ENCODE results near the gene TMED10. TPM values are rescaled to one million over a fixed set of nuclear protein-coding genes. Genes with fewer than 3 reads are reported as not detected.
"Not testable (repeated sequence)": the region's sequence is repeated elsewhere in the genome, so short reads cannot be mapped to it uniquely, and the experiment has no call there.

Gene TMED10
- total RNA-seq, 2 donors from 2014 or later, result 271 to 327 TPM

DNA sequence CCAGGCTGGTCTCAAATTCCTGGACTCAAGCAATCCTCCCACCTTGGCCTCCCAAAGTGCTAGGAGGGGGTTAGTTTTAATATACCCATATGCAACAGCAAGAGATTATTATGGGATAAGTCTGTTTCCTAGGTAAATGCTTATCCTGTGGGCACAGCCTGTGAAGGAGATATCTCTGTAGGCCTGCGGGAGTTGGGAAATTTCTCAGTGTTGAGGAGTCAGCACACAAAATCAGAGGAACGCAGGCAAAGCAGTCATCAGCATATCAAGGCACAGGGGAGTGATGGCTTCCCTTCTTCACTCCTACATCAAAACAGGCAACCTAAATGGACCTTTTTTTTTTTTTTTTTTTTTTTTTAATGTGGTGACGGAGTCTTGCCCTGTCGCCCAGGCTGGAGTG, 20.9 kb upstream of the TMED10 start:
- DNase-seq, result no peak
- peak in 1 of 2 donors; percentile 77 for ATAC-seq
- intact Hi-C loops (cut with DNase I), result no loop called here

DNA sequence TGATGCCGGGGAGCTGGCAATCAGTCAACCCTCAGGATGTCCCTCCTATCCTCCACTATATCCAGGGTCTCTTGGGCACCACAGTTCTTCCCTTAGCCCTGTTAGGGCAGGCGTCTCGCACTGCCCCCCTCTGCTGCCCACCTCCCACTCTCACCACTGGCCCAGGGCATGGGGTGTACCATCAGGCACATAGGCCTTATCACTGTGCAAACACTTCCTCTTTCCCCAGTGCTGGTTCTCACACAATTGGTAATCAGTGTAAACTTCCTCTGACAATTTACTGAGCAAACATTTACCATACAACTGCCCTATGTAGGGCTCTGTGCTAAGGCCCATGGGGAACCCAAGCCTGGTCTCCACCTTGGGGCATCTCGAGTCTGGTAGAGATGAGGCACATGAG, 20.1 kb upstream of the TMED10 start:
- intact Hi-C loops (cut with DNase I), result no loop called here
- DNase-seq, result no peak
- ATAC-seq, result peak; percentile 28 to 41

- DNase-seq (no peak), ATAC-seq (no peak)
- intact Hi-C loops (cut with DNase I), result no loop called here
These were observed 19.7 kb upstream of the TMED10 start for GRCh38 chr14:75196064-75196463.

GRCh38 chr14:75191100-75191499, 14.7 kb upstream of the TMED10 start:
- intact Hi-C loops (cut with DNase I), result no loop called here
- DNase-seq (no peak), ATAC-seq (no peak)

DNA sequence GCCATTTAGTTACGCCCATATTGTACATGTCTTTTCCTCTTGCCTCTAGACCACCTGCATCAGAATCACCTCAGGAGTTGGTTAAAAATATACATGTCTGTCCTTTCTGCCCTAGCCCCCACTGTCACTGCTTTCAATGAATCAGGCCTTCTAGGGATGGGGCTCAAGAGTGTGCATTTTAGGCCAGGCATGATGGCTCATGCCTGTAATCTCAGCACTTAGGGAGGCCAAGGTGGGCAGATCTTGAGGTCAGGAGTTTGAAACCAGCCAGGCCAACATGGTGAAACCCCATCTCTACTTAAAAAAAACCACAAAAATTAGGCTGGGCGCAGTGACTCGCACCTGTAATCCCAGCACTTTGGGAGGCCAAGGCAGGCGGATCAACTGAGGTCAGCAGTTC, 13.6 kb upstream of the TMED10 start:
- no peak for DNase-seq
- intact Hi-C loops (cut with DNase I), result no loop called here
- ATAC-seq, result no peak

- intact Hi-C loops (cut with DNase I), result no loop called here
- DNase-seq (no peak), ATAC-seq (peak; percentile 72 to 73)
These were observed 12.3 kb upstream of the TMED10 start for GRCh38 chr14:75188520-75189268.

- intact Hi-C loops (cut with DNase I), result no loop called here
- ATAC-seq (no peak), DNase-seq (no peak)
These were observed 11.7 kb upstream of the TMED10 start for GRCh38 chr14:75188086-75188485.

GRCh38 chr14:75186953-75187352, 10.5 kb upstream of the TMED10 start:
- ATAC-seq (no peak), DNase-seq (no peak)
- intact Hi-C loops (cut with DNase I), result no loop called here

GRCh38 chr14:75185251-75186040, 9.0 kb upstream of the TMED10 start:
- ATAC-seq, result no peak
- intact Hi-C loops (cut with DNase I), result no loop called here

DNA sequence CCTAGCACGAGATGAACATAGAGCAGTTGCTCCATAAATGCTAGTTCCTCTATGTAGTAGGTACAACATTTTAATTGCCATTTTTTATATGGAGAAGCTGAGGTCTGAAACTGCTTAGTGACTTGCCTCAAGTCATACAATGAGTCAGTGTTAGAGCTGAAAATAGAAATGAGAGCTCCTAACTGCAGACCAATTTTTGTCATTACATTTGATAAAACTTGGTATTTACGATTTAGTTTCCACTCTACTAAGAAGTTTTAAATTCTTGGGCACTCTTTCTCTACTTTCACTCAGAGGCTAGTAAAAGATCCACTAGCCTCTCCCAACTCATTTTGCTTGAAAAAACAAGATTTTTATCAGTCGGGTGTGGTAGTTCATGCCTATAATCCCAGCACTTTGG, 8.1 kb upstream of the TMED10 start:
- ATAC-seq (peak in 1 of 2 donors; percentile 33), DNase-seq (no peak)
- intact Hi-C loops (cut with DNase I), result no loop called here

More at GRCh38 chr14:75185251-75186040, 9.0 kb upstream of the TMED10 start:
- DNase-seq, result no peak

GRCh38 chr14:75184039-75184438, 7.6 kb upstream of the TMED10 start:
- DNase-seq, result no peak
- intact Hi-C loops (cut with DNase I), result no loop called here
- no peak for ATAC-seq

- no peak for DNase-seq
- intact Hi-C loops (cut with DNase I), result no loop called here
- peak in 1 of 2 donors; percentile 18 for ATAC-seq
These were observed 6.8 kb upstream of the TMED10 start for GRCh38 chr14:75183225-75183624.

GRCh38 chr14:75182821-75183220, 6.4 kb upstream of the TMED10 start:
- intact Hi-C loops (cut with DNase I), result no loop called here
- no peak for DNase-seq
- peak; percentile 42 to 67 for ATAC-seq

DNA sequence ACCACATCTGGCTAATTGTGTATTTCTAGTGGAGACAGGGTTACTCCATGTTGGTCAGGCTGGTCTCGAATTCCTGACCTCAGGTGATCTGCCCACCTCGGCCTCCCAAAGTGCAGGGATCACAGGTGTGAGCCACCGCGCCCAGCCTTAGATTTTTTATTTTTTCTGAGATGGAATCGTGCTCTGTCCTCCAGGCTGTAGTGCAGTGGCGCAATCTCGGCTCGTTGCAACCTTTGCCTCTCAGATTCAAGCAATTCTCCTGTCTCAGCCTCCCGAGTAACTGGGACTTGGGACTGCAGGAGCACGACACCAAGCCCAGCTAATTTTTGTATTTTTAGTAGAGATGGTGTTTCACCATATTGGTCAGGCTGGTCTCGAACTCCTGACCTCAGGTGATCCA, 5.8 kb upstream of the TMED10 start:
- DNase-seq; ATAC-seq; intact Hi-C loops (cut with DNase I): not testable (repeated sequence)

DNA sequence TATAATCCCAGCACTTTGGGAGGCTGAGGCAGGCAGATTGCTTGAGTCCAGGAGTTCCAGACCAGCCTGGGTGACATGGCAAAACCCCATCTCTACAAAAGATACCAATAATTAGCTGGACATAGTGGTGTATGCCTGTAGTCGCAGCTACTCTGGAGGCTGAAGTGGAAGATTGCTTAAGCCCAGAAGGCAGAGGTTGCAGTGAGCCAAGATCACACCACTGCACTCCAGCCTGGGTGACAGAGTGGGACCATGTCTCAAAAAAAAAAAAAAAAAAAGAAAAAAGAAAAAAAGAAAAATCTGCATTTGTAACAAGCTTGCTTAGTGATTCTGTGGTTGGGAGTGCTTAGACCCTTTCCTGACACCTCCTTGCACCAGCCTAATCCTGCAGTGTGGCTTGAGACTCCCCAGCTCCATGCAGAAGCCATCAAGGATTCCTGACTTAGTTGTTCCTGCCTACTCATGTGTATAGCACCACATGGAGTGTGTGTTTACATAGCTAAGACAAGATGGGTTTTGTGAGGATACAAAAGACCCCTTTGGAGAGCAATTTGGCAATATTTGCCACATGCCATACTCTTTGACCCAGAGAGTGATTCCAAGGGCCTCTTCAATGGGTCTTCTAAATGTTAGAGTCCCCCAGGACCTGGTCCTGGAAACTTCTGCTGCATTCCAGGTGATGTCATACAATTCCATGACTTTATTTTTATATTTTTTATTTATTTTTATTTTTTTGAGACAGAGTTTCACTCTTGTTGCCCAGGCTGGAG, 5.1 kb upstream of the TMED10 start:
- intact Hi-C loops (cut with DNase I), result no loop called here
- DNase-seq, result no peak
- ATAC-seq, result no peak

GRCh38 chr14:75175677-75176141, 703 bp downstream of the TMED10 start:
- intact Hi-C loops (cut with DNase I), result loop anchor here in 1 of 2 donors (5.0 to 10.0 kb wide), 2 partner anchors 59 to 102 kb away; partner anchors contain the start of gene FOS
- ATAC-seq (no peak), DNase-seq (no peak)

- intact Hi-C loops (cut with DNase I), result loop anchor here in 1 of 2 donors (10.0 kb wide), 1 partner anchor 61 kb away; no protein-coding TSS in a partner anchor
- ATAC-seq, result no peak
- DNase-seq, result no peak
These were observed 2.3 kb downstream of the TMED10 start for GRCh38 chr14:75174066-75174465.

GRCh38 chr14:75170772-75171171, 5.6 kb downstream of the TMED10 start:
- intact Hi-C loops (cut with DNase I), result loop anchor here in 1 of 2 donors (10.0 kb wide), 1 partner anchor 64 kb away; no protein-coding TSS in a partner anchor

GRCh38 chr14:75168586-75169335, 7.7 kb downstream of the TMED10 start:
- no peak for ATAC-seq
- DNase-seq, result no peak
- intact Hi-C loops (cut with DNase I), result no loop called here

More at GRCh38 chr14:75170772-75171171, 5.6 kb downstream of the TMED10 start:
- DNase-seq, result no peak
- no peak for ATAC-seq

All from left cardiac atrium (tissue), 4 donors.